Cardiac muscle cell (in vitro differentiated cells and primary cell): ENCODE results near the gene VMP1. TPM values are rescaled to one million over a fixed set of nuclear protein-coding genes. Genes with fewer than 3 reads are reported as not detected.

Source experiments
- DNase-seq, 2 donors: peaks; one replicate each; pipeline versions ENCODE4 v3.0.0 to v3.0.0-alpha.2; 2010 to 2017; ENCODE audit warnings: low read depth in 1 of 2, low spot score in 1 of 2
- H3K27ac ChIP-seq: fragments of 200-600 bp; sonication (generic); 2 replicates; pipeline ENCODE4 v1.5.1; 2016
- H3K27me3 ChIP-seq: fragments of 200-600 bp; sonication (generic); 2 replicates; pipeline ENCODE4 v1.6.0; 2016; ENCODE audit warnings: control low read depth
- H3K36me3 ChIP-seq: fragments of 200-600 bp; sonication (generic); 2 replicates; pipeline ENCODE4 v1.5.1; 2016; ENCODE audit warnings: control low read depth
- H3K4me1 ChIP-seq: fragments of 200-600 bp; sonication (generic); 2 replicates; pipeline ENCODE4 v1.8.1; 2017; ENCODE audit warnings: low read depth, mild to moderate bottlenecking, mixed run types
- H3K4me3 ChIP-seq: fragments of 200-600 bp; sonication (generic); 2 replicates; pipeline ENCODE4 v1.5.1; 2016; ENCODE audit warnings: mild to moderate bottlenecking
- H3K9me3 ChIP-seq: fragments of 200-600 bp; sonication (generic); 2 replicates; pipeline ENCODE4 v1.5.1; 2017; ENCODE audit warnings: low read depth, mild to moderate bottlenecking, control low read depth
- CTCF ChIP-seq: IDR thresholded peaks from 2 replicates; pipeline ENCODE4 v1.5.1; 2012; ENCODE audit warnings: low read depth, mild to moderate bottlenecking, low read length
- polyA plus RNA-seq: library from polyadenylated mRNA; unstranded; fragments of >200 nt; fragmentation: Nextera tagmentation; extraction: Ambion mirVana; gene quantifications from 2 replicates; pipeline ENCODE4 v1.2.1, GENCODE V29; 2016
- total RNA-seq: library from RNA; depleted of rRNA; stranded (reverse); fragments of >200 nt; gene quantifications from 2 replicates; pipeline ENCODE4 v1.2.3, GENCODE V29; 2016

Gene VMP1
- 73.9 and 91.3 TPM in 2 replicates for total RNA-seq
- polyA plus RNA-seq: 62.6 and 65.0 TPM in 2 replicates

- DNase-seq: peak; percentile 100
- TF ChIP-seq CTCF: no peak
Observed at GRCh38 chr17:59707149-59707970, at the start of gene VMP1, which contains the start of gene PTRH2. VMP1 (plus strand) TSS chr17:59707654; CDS start chr17:59731447, 23,793 bp downstream. PTRH2 (minus strand) TSS chr17:59707430; CDS start chr17:59697978, 9,452 bp downstream.

GRCh38 chr17:59666235-59666634 is 41.2 kb upstream of the VMP1 start:
- Histone ChIP-seq H3K27ac (no peak overlapping the region), H3K4me3 (no peak overlapping the region), H3K4me1 (no peaks in the 10 kb centered on the region), H3K9me3 (no peaks in the 10 kb centered on the region), H3K36me3 (peaks cover 90% of the 10 kb centered on the region), H3K27me3 (no peaks in the 10 kb centered on the region)
- DNase-seq: peak in 1 of 2 donors; percentile 45
- TF ChIP-seq CTCF: no peak

More at GRCh38 chr17:59707149-59707970, at the start of gene VMP1, which contains the start of gene PTRH2:
- H3K4me3 ChIP-seq: peak within 1 kb of the TSS; percentile 81
- H3K27me3 ChIP-seq: no peaks in the 10 kb centered on the region
- H3K36me3 ChIP-seq: no peaks in the 10 kb centered on the region
- no peaks in the 10 kb centered on the region for H3K9me3 ChIP-seq
- peaks cover 17% of the 10 kb centered on the region for H3K4me1 ChIP-seq
- H3K27ac ChIP-seq: peak within 1 kb of the TSS; percentile 90

GRCh38 chr17:59668816-59669215 is 38.6 kb upstream of the VMP1 start:
- Histone ChIP-seq H3K4me1 (no peaks in the 10 kb centered on the region), H3K9me3 (no peaks in the 10 kb centered on the region), H3K36me3 (peaks cover 86% of the 10 kb centered on the region), H3K27me3 (no peaks in the 10 kb centered on the region), H3K27ac (peak overlapping the region; percentile 39), H3K4me3 (no peak overlapping the region)
- TF ChIP-seq CTCF: no peak
- DNase-seq: peak in 1 of 2 donors; percentile 90

GRCh38 chr17:59669411-59669810 is 38.0 kb upstream of the VMP1 start:
- Histone ChIP-seq H3K4me3 (no peak overlapping the region), H3K27me3 (no peaks in the 10 kb centered on the region), H3K4me1 (no peaks in the 10 kb centered on the region), H3K36me3 (peaks cover 86% of the 10 kb centered on the region), H3K9me3 (no peaks in the 10 kb centered on the region), H3K27ac (peak overlapping the region; percentile 39)
- no peak for DNase-seq
- no peak for TF ChIP-seq CTCF

GRCh38 chr17:59669944-59670343 is 37.5 kb upstream of the VMP1 start:
- Histone ChIP-seq H3K27ac (peak overlapping the region; percentile 39), H3K4me1 (no peaks in the 10 kb centered on the region), H3K27me3 (no peaks in the 10 kb centered on the region), H3K36me3 (peaks cover 86% of the 10 kb centered on the region), H3K9me3 (no peaks in the 10 kb centered on the region), H3K4me3 (no peak overlapping the region)
- no peak for TF ChIP-seq CTCF
- DNase-seq: no peak
